ENCODE data around the gene FOXJ3.

Gene FOXJ3

DNA sequence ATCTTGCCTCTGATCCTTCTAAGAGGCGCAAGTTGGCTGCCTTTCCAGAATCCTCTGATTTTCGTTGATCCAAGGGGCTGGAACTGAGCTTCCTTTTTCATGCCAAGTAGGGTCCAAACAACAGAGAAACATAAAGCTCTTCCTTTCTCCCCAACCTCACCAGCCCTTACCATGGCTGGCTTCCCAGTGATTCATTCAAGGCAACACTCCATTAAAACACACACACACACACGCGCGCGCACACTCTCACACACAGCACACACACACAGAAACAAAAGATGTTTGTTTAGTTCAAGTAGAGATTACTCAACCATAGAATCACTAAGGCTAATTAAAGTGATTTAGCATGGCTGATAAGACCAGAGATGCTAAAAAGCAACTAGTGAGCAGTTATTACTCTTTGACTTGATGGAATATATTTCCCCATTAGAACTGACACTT lies 157.5 kb downstream of the FOXJ3 start:
- Histone ChIP-seq H3K9me3 (ENCODE audit: control insufficient read depth, insufficient read depth, low read depth, low read length) (no peaks in the 10 kb centered on the region), H3K27ac (ENCODE audit: extremely low read depth, low read depth, low read length) (no peak overlapping the region), H3K4me1 (ENCODE audit: control insufficient read depth, insufficient read depth, low read length) (peaks cover 18% of the 10 kb centered on the region), H3K4me3 (ENCODE audit: low read depth, low read length) (no peak overlapping the region), H3K36me3 (ENCODE audit: control insufficient read depth in 2 of 2, insufficient read depth in 1 of 2, low read length in 2 of 2) (peaks cover 0 to 9% of the 10 kb centered on the region in 2 experiments; a peak in 1 of 3 replicates)
- ChIA-PET POLR2A (no interaction called here), CTCF (interaction anchor here (0.7 to 1.1 kb wide), 8 partner anchors 9 to 138 kb away, joined by 3 to 7 read pairs (median 3); no protein-coding TSS in a partner anchor)
- TF ChIP-seq KLF8 (tag by site-specific recombination; IDR thresholded peaks at IDR 0.05): peak; percentile 85
- TF ChIP-seq TRIM28 (IDR thresholded peaks at IDR 0.05; ENCODE audit: borderline replicate concordance, low read length): 0 out of 2 replicates have a peak, but pooled peaks have one; percentile 41
- TF ChIP-seq PRDM1 (tag by site-specific recombination; IDR thresholded peaks at IDR 0.05): peak; percentile 57; the same call in 1 of the 2 replicates
- TF ChIP-seq, protein P1, sequence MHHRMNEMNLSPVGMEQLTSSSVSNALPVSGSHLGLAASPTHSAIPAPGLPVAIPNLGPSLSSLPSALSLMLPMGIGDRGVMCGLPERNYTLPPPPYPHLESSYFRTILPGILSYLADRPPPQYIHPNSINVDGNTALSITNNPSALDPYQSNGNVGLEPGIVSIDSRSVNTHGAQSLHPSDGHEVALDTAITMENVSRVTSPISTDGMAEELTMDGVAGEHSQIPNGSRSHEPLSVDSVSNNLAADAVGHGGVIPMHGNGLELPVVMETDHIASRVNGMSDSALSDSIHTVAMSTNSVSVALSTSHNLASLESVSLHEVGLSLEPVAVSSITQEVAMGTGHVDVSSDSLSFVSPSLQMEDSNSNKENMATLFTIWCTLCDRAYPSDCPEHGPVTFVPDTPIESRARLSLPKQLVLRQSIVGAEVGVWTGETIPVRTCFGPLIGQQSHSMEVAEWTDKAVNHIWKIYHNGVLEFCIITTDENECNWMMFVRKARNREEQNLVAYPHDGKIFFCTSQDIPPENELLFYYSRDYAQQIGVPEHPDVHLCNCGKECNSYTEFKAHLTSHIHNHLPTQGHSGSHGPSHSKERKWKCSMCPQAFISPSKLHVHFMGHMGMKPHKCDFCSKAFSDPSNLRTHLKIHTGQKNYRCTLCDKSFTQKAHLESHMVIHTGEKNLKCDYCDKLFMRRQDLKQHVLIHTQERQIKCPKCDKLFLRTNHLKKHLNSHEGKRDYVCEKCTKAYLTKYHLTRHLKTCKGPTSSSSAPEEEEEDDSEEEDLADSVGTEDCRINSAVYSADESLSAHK (tag by site-specific recombination; IDR thresholded peaks at IDR 0.05): peak; percentile 84
- TF ChIP-seq, protein P2, sequence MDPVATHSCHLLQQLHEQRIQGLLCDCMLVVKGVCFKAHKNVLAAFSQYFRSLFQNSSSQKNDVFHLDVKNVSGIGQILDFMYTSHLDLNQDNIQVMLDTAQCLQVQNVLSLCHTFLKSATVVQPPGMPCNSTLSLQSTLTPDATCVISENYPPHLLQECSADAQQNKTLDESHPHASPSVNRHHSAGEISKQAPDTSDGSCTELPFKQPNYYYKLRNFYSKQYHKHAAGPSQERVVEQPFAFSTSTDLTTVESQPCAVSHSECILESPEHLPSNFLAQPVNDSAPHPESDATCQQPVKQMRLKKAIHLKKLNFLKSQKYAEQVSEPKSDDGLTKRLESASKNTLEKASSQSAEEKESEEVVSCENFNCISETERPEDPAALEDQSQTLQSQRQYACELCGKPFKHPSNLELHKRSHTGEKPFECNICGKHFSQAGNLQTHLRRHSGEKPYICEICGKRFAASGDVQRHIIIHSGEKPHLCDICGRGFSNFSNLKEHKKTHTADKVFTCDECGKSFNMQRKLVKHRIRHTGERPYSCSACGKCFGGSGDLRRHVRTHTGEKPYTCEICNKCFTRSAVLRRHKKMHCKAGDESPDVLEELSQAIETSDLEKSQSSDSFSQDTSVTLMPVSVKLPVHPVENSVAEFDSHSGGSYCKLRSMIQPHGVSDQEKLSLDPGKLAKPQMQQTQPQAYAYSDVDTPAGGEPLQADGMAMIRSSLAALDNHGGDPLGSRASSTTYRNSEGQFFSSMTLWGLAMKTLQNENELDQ (tag by site-specific recombination; IDR thresholded peaks at IDR 0.05; ENCODE audit: low read depth): no peak
- TF ChIP-seq, protein P3, sequence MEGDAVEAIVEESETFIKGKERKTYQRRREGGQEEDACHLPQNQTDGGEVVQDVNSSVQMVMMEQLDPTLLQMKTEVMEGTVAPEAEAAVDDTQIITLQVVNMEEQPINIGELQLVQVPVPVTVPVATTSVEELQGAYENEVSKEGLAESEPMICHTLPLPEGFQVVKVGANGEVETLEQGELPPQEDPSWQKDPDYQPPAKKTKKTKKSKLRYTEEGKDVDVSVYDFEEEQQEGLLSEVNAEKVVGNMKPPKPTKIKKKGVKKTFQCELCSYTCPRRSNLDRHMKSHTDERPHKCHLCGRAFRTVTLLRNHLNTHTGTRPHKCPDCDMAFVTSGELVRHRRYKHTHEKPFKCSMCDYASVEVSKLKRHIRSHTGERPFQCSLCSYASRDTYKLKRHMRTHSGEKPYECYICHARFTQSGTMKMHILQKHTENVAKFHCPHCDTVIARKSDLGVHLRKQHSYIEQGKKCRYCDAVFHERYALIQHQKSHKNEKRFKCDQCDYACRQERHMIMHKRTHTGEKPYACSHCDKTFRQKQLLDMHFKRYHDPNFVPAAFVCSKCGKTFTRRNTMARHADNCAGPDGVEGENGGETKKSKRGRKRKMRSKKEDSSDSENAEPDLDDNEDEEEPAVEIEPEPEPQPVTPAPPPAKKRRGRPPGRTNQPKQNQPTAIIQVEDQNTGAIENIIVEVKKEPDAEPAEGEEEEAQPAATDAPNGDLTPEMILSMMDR (tag by site-specific recombination; IDR thresholded peaks at IDR 0.05): no peak
- TF ChIP-seq YY2 (tag by site-specific recombination; IDR thresholded peaks at IDR 0.05): 0 out of 2 replicates have a peak, but pooled peaks have one; percentile 69
- TF ChIP-seq ZNF416 (tag by site-specific recombination; IDR thresholded peaks at IDR 0.05): no peak
- TF ChIP-seq ZNF239 (tag by site-specific recombination; IDR thresholded peaks at IDR 0.05): 0 out of 2 replicates have a peak, but pooled peaks have one; percentile 28
- TF ChIP-seq ZNF561 (tag by site-specific recombination; IDR thresholded peaks at IDR 0.05; ENCODE audit: borderline replicate concordance): no peak
- TF ChIP-seq ZNF37A (tag by site-specific recombination; IDR thresholded peaks at IDR 0.05): no peak
- TF ChIP-seq KLF10 (tag by site-specific recombination; IDR thresholded peaks at IDR 0.05): no peak
- no peak for TF ChIP-seq ZNF433 (tag by site-specific recombination; IDR thresholded peaks at IDR 0.05; ENCODE audit: low read depth)
- TF ChIP-seq ZNF335 (tag by site-specific recombination; conservative IDR thresholded peaks at IDR 0.05): no peak
- peak; percentile 91 for TF ChIP-seq ZXDB (tag by site-specific recombination; IDR thresholded peaks at IDR 0.05)
- TF ChIP-seq, protein P4, sequence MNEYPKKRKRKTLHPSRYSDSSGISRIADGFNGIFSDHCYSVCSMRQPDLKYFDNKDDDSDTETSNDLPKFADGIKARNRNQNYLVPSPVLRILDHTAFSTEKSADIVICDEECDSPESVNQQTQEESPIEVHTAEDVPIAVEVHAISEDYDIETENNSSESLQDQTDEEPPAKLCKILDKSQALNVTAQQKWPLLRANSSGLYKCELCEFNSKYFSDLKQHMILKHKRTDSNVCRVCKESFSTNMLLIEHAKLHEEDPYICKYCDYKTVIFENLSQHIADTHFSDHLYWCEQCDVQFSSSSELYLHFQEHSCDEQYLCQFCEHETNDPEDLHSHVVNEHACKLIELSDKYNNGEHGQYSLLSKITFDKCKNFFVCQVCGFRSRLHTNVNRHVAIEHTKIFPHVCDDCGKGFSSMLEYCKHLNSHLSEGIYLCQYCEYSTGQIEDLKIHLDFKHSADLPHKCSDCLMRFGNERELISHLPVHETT (tag by site-specific recombination; IDR thresholded peaks at IDR 0.05): peak; percentile 76; the same call in 1 of the 2 replicates
- peak; percentile 69 for TF ChIP-seq SCRT2 (tag by site-specific recombination; IDR thresholded peaks at IDR 0.05)
- TF ChIP-seq, protein P5, sequence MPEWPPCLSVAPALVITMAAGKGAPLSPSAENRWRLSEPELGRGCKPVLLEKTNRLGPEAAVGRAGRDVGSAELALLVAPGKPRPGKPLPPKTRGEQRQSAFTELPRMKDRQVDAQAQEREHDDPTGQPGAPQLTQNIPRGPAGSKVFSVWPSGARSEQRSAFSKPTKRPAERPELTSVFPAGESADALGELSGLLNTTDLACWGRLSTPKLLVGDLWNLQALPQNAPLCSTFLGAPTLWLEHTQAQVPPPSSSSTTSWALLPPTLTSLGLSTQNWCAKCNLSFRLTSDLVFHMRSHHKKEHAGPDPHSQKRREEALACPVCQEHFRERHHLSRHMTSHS (tag by site-specific recombination; IDR thresholded peaks at IDR 0.05): 0 out of 2 replicates have a peak, but pooled peaks have one; percentile 65
- TF ChIP-seq ZNF792 (tag by site-specific recombination; IDR thresholded peaks at IDR 0.05): 0 out of 2 replicates have a peak, but pooled peaks have one; percentile 41
- TF ChIP-seq, protein P6, sequence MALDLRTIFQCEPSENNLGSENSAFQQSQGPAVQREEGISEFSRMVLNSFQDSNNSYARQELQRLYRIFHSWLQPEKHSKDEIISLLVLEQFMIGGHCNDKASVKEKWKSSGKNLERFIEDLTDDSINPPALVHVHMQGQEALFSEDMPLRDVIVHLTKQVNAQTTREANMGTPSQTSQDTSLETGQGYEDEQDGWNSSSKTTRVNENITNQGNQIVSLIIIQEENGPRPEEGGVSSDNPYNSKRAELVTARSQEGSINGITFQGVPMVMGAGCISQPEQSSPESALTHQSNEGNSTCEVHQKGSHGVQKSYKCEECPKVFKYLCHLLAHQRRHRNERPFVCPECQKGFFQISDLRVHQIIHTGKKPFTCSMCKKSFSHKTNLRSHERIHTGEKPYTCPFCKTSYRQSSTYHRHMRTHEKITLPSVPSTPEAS (tag by site-specific recombination; IDR thresholded peaks at IDR 0.05): peak; percentile 95
- TF ChIP-seq, protein P7, sequence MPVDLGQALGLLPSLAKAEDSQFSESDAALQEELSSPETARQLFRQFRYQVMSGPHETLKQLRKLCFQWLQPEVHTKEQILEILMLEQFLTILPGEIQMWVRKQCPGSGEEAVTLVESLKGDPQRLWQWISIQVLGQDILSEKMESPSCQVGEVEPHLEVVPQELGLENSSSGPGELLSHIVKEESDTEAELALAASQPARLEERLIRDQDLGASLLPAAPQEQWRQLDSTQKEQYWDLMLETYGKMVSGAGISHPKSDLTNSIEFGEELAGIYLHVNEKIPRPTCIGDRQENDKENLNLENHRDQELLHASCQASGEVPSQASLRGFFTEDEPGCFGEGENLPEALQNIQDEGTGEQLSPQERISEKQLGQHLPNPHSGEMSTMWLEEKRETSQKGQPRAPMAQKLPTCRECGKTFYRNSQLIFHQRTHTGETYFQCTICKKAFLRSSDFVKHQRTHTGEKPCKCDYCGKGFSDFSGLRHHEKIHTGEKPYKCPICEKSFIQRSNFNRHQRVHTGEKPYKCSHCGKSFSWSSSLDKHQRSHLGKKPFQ (tag by site-specific recombination; IDR thresholded peaks at IDR 0.05): peak; percentile 61; the same call in 1 of the 2 replicates
- TF ChIP-seq FEZF1 (tag by site-specific recombination; IDR thresholded peaks at IDR 0.05): peak; percentile 92
- peak; percentile 94 for TF ChIP-seq ZNF843 (tag by site-specific recombination; IDR thresholded peaks at IDR 0.05)
- TF ChIP-seq ZNF132 (tag by site-specific recombination; IDR thresholded peaks at IDR 0.05; ENCODE audit: borderline replicate concordance): no peak
- peak; percentile 76; the same call in 1 of the 2 replicates for TF ChIP-seq BCL11A (tag by site-specific recombination; IDR thresholded peaks at IDR 0.05; ENCODE audit: low read depth)

Measured in HEK293 (cell line).